Spleen (tissue), 11 donors: ENCODE data around the gene CHL1. TPM values are rescaled to one million over a fixed set of nuclear protein-coding genes. Genes with fewer than 3 reads are reported as not detected.

Experiments
- DNase-seq: peaks from one replicate; pipeline ENCODE4 v3.0.0-alpha.2; 2020
- H3K27ac ChIP-seq, 8 donors: fragments of 200-600 bp; sonication (generic) in 7 of 8; 1 replicate in 4 of 8; 2 replicates in 4 of 8; pipeline versions ENCODE4 v1.5.0 to v1.8.0; 2016 to 2021; ENCODE audit warnings: inconsistent platforms in 4 of 8, mild to moderate bottlenecking in 4 of 8, moderate library complexity in 1 of 8
- H3K27me3 ChIP-seq, 7 donors: fragments of 200-600 bp; sonication (generic) in 6 of 7; replicated peaks in 1 of 7; 1 replicate in 4 of 7; 2 replicates in 3 of 7; pipeline versions ENCODE4 v1.5.0 to v1.8.0; 2016 to 2021; ENCODE audit warnings: inconsistent platforms in 3 of 7, mild to moderate bottlenecking in 1 of 7
- H3K36me3 ChIP-seq, 6 donors: fragments of 200-600 bp; sonication (generic) in 5 of 6; 1 replicate in 4 of 6; 2 replicates in 2 of 6; pipeline versions ENCODE4 v1.5.0 to v1.8.0; 2016 to 2021; ENCODE audit warnings: inconsistent platforms in 2 of 6
- H3K4me1 ChIP-seq, 6 donors: fragments of 200-600 bp; sonication (generic) in 5 of 6; 1 replicate in 3 of 6; 2 replicates in 3 of 6; pipeline versions ENCODE4 v1.5.0 to v1.8.0; 2016 to 2021; ENCODE audit warnings: inconsistent platforms in 3 of 6
- H3K4me3 ChIP-seq, 8 donors: fragments of 200-600 bp; sonication (generic) in 7 of 8; 1 replicate in 4 of 8; 2 replicates in 4 of 8; pipeline versions ENCODE4 v1.5.0 to v1.8.0; 2016 to 2021; ENCODE audit warnings: inconsistent platforms in 4 of 8, mild to moderate bottlenecking in 4 of 8, moderate library complexity in 2 of 8
- H3K9me3 ChIP-seq, 8 donors: fragments of 200-600 bp; sonication (generic) in 7 of 8; 1 replicate in 4 of 8; 2 replicates in 4 of 8; pipeline versions ENCODE4 v1.5.0 to v1.8.0; 2016 to 2021; ENCODE audit warnings: inconsistent platforms in 4 of 8
- CTCF ChIP-seq, 11 experiments: fragments of 200-600 bp in 7 of 11; fragments of 450-650 bp in 4 of 11; sonication (generic) in 4 of 11; IDR thresholded peaks in 8 of 11; conservative IDR thresholded peaks in 3 of 11; 1 replicate in 7 of 11; 2 replicates in 4 of 11; pipeline versions ENCODE4 v1.4.0 to v1.8.0; 2016 to 2021; ENCODE audit warnings: antibody characterized with exemption in 11 of 11, inconsistent platforms in 4 of 11, mild to moderate bottlenecking in 1 of 11
- POLR2A ChIP-seq, 3 donors: fragments of 450-650 bp; IDR thresholded peaks; one replicate each; pipeline ENCODE4 v1.5.1; 2017; ENCODE audit warnings: antibody characterized with exemption in 3 of 3, mild to moderate bottlenecking in 1 of 3
- POLR2AphosphoS5 ChIP-seq, 3 donors: sonication (generic); formaldehyde crosslinking; IDR thresholded peaks; one replicate each; pipeline ENCODE4 v1.5.1; 2017; ENCODE audit warnings: antibody characterized with exemption in 3 of 3
- WGBS, 5 donors: extraction: QIAGEN DNeasy Blood & Tissue Kit in 3 of 5; methylation state at CpG; one replicate each; pipeline versions ENCODE4 v1.1.5 to v1.1.7; 2013 to 2018; 5-methylcytosine and 5-hydroxymethylcytosine counted together
- intact Hi-C: fragments of 100-400 bp; cut with DNase I; formaldehyde crosslinking; loops from one replicate; pipeline ENCODE4 v1.15.0; 2023; ENCODE audit warnings: low total_unique reads
- polyA plus RNA-seq, 3 donors: library from polyadenylated mRNA; stranded (reverse); fragments of 200-250 nt; gene quantifications; one replicate each; pipeline ENCODE4 v1.2.1, GENCODE V29; 2013
- total RNA-seq, 7 donors: library from RNA; depleted of rRNA in 3 of 7; stranded (reverse); fragments of >200 nt in 3 of 7; fragmentation: NEBNext Ultra II Directional in 4 of 7; extraction: Animal tissue kit (Norgen Biotek cat#: 25700) in 4 of 7; gene quantifications; one replicate each; pipeline versions ENCODE4 v1.1.0 to v1.2.1, GENCODE V29; 2016 to 2021
- donor health status: healthy with polysubstance abuse.
- donor health status: DM: no; HTN: no; CAD: no; lungs with moderate emphysema.
- donor health status: DM: no; HTN: no; CAD: no.
- donor health status: Bipolar disorder and iron deficiency.
- donor health status: healthy.
- donor health status: DM: no; HTN: no; CAD: no.
- donor health status: DM: yes; HTN: yes; CAD: no.

The CHL1 gene
- total and polyA plus RNA-seq, 10 donors, result 3.3 to 20.6 (median 12.8) TPM

- TF ChIP-seq CTCF (IDR thresholded peaks at IDR 0.05 in 8 of 11, conservative IDR thresholded peaks at IDR 0.05 in 3 of 11) (no peak), POLR2AphosphoS5 (IDR thresholded peaks at IDR 0.05) (no peak), POLR2A (IDR thresholded peaks at IDR 0.05) (no peak)
- intact Hi-C loops, result no loop called here
Observed at GRCh38 chr3:318903-319302, 122.3 kb downstream of the CHL1 start.

GRCh38 chr3:324423-324822 lies 127.9 kb downstream of the CHL1 start:
- Histone ChIP-seq H3K36me3 (no peaks in the 10 kb centered on the region), H3K9me3 (no peaks in the 10 kb centered on the region), H3K4me3 (no peak overlapping the region), H3K27ac (no peak overlapping the region), H3K27me3 (no peaks in the 10 kb centered on the region), H3K4me1 (no peaks in the 10 kb centered on the region)
- 83 to 99% (median 91%) methylated on average over 2 of the region's 2 CpGs for WGBS, 5 donors
- no peak for DNase-seq
- intact Hi-C loops, result no loop called here
- TF ChIP-seq POLR2A (IDR thresholded peaks at IDR 0.05) (no peak), CTCF (IDR thresholded peaks at IDR 0.05 in 8 of 11, conservative IDR thresholded peaks at IDR 0.05 in 3 of 11) (no peak), POLR2AphosphoS5 (IDR thresholded peaks at IDR 0.05) (no peak)

More at GRCh38 chr3:318903-319302, 122.3 kb downstream of the CHL1 start:
- Histone ChIP-seq H3K36me3 (no peaks in the 10 kb centered on the region), H3K27me3 (no peaks in the 10 kb centered on the region), H3K9me3 (no peaks in the 10 kb centered on the region), H3K4me1 (no peaks in the 10 kb centered on the region), H3K4me3 (no peak overlapping the region), H3K27ac (no peak overlapping the region)
- WGBS, 5 donors, result 78 to 93% (median 84%) methylated on average over 2 of the region's 2 CpGs
- DNase-seq, result no peak

- no peak for DNase-seq
- Histone ChIP-seq H3K4me3 (no peak overlapping the region), H3K36me3 (no peaks in the 10 kb centered on the region), H3K27ac (no peak overlapping the region), H3K9me3 (no peaks in the 10 kb centered on the region), H3K4me1 (no peaks in the 10 kb centered on the region), H3K27me3 (no peaks in the 10 kb centered on the region)
- intact Hi-C loops, result no loop called here
- WGBS, 5 donors, result 88 to 100% (median 95%) methylated on average over 1 of the region's 1 CpG
- TF ChIP-seq POLR2A (IDR thresholded peaks at IDR 0.05) (no peak), CTCF (IDR thresholded peaks at IDR 0.05 in 8 of 11, conservative IDR thresholded peaks at IDR 0.05 in 3 of 11) (no peak), POLR2AphosphoS5 (IDR thresholded peaks at IDR 0.05) (no peak)
Observed at GRCh38 chr3:325495-325894, 128.9 kb downstream of the CHL1 start.

- H3K27ac ChIP-seq, result no peak overlapping the region
- intact Hi-C loops, result no loop called here
Observed at GRCh38 chr3:330494-331115, 134.0 kb downstream of the CHL1 start.

More at GRCh38 chr3:330494-331115, 134.0 kb downstream of the CHL1 start:
- no peak for DNase-seq
- WGBS, 5 donors, result 53 to 80% (median 64%) methylated on average over 1 of the region's 1 CpG
- TF ChIP-seq CTCF (IDR thresholded peaks at IDR 0.05 in 8 of 11, conservative IDR thresholded peaks at IDR 0.05 in 3 of 11) (no peak), POLR2A (IDR thresholded peaks at IDR 0.05) (no peak), POLR2AphosphoS5 (IDR thresholded peaks at IDR 0.05) (no peak)
- Histone ChIP-seq H3K4me1 (no peaks in the 10 kb centered on the region), H3K4me3 (no peak overlapping the region), H3K9me3 (no peaks in the 10 kb centered on the region), H3K27me3 (no peaks in the 10 kb centered on the region), H3K36me3 (no peaks in the 10 kb centered on the region)
